KMS-11 (cell line): ENCODE results near the gene SORD.
"Not testable (repeated sequence)": the region's sequence is repeated elsewhere in the genome, so short reads cannot be mapped to it uniquely, and the experiment has no call there.

ENCODE experiments used
- H2AFZ ChIP-seq: fragments of 200-600 bp; sonication (generic); 2 replicates; pipeline ENCODE4 v1.6.1; 2016; ENCODE audit warnings: antibody characterized with exemption, mixed run types, low read depth
- H3K27ac ChIP-seq: fragments of 200-600 bp; sonication (generic); 2 replicates; pipeline ENCODE4 v1.6.1; 2016; ENCODE audit warnings: mild to moderate bottlenecking, mixed run types
- H3K27me3 ChIP-seq: fragments of 200-600 bp; sonication (generic); 2 replicates; pipeline ENCODE4 v1.6.1; 2017; ENCODE audit warnings: mild to moderate bottlenecking, low read depth, mixed run types, moderate library complexity; ENCODE audit not compliant: insufficient read depth
- H3K36me3 ChIP-seq: fragments of 200-600 bp; sonication (generic); 2 replicates; pipeline ENCODE4 v1.6.1; 2017; ENCODE audit warnings: mild to moderate bottlenecking, mixed run types; ENCODE audit not compliant: insufficient read depth
- H3K4me1 ChIP-seq: fragments of 200-600 bp; sonication (generic); 2 replicates; pipeline ENCODE4 v1.6.1; 2016; ENCODE audit warnings: mild to moderate bottlenecking, low read depth, mixed run types; ENCODE audit not compliant: poor library complexity, severe bottlenecking
- H3K4me2 ChIP-seq: fragments of 200-600 bp; sonication (generic); 2 replicates; pipeline ENCODE4 v1.7.0; 2016; ENCODE audit warnings: mild to moderate bottlenecking, mixed run types
- H3K4me3 ChIP-seq: fragments of 200-600 bp; sonication (generic); IDR thresholded peaks from 2 replicates; pipeline ENCODE4 v1.6.1; 2017; ENCODE audit warnings: low read depth, low read length, mixed read lengths; ENCODE audit not compliant: insufficient read depth
- H3K79me2 ChIP-seq: fragments of 200-600 bp; sonication (generic); 2 replicates; pipeline ENCODE4 v1.6.1; 2016; ENCODE audit warnings: low read depth, mixed run types; ENCODE audit not compliant: insufficient read depth
- H3K9ac ChIP-seq: fragments of 200-600 bp; sonication (generic); 2 replicates; pipeline ENCODE4 v1.6.1; 2016; ENCODE audit warnings: mild to moderate bottlenecking, mixed run types
- H4K20me1 ChIP-seq: fragments of 200-600 bp; sonication (generic); 2 replicates; pipeline ENCODE4 v1.6.1; 2016; ENCODE audit warnings: mild to moderate bottlenecking, mixed run types; ENCODE audit not compliant: insufficient read depth
- TF ChIP-seq, protein P1 (sequence below): fragments of 200-600 bp; sonication (generic); conservative IDR thresholded peaks from 2 replicates; pipeline ENCODE4 v1.6.1; 2017; ENCODE audit warnings: low read depth, mild to moderate bottlenecking, antibody characterized with exemption, low read length, moderate library complexity, mixed read lengths

Gene SORD

DNA sequence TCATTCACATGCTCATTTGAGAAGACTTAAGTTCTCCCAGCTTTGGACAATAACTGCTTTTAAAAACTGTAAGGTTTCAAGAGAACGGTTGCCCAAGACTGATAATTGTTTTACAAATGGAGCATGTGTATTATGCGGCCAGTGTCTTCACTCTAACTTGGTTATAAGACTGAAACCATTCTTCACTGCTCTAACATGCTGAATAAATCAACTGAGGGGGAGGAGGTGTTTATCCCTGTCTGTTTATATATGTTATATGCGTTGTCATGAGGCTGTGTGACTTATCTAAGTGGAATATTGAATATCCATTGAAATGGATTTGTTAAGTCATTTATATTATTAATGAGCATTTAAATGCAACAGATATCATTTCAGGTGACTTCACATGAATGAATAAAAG is 25.4 kb upstream of the SORD start:
- H2AFZ ChIP-seq, H3K4me1 ChIP-seq, H3K36me3 ChIP-seq, H3K27ac ChIP-seq, H3K4me2 ChIP-seq, H3K27me3 ChIP-seq, H4K20me1 ChIP-seq, H3K79me2 ChIP-seq, H3K9ac ChIP-seq, H3K4me3 ChIP-seq: not testable (repeated sequence)

DNA sequence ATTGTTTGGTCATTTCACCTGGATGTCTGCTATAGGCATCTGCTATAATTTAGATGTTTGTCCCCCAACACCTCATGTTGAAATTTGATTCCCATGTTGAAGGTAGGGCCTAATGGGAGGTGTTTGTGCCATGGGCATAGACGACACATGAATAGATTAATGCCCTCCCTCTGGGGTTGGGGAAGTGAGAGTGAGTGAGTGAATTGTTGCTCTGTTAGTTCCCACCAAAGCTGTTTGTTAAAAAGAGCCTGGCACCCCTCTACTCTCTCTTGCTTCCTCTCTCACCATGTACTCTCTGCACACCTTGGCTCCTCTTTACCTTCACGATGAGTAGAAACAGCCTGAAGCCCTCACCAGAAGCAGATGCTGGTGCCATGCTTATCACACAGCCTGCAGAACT is 23.9 kb upstream of the SORD start:
- Histone ChIP-seq H3K9ac (no peak overlapping the region), H3K4me2 (no peak overlapping the region), H3K27ac (no peak overlapping the region)

DNA sequence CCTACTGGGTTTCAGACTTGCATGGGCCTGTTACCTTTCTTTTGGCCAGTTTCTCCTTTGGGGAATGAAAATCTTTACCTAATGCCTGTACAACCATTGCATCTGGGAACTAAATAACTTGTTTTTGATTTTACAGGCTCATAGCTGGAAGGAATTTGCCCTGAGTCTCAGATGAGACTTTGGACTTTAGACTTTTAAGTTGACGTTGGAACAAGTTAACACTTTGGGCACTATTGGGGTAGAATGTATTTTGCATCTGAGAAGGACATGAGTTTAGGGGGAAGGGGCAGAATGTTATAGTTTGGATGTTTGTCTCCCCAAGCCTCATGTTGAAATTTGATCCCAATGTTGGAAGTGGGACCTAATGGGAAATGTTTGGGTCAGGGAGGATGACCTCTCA is 21.8 kb upstream of the SORD start:
- H2AFZ ChIP-seq, H4K20me1 ChIP-seq, H3K4me3 ChIP-seq, H3K36me3 ChIP-seq, H3K79me2 ChIP-seq, H3K27ac ChIP-seq, H3K4me2 ChIP-seq, H3K4me1 ChIP-seq, H3K9ac ChIP-seq, H3K27me3 ChIP-seq: not testable (repeated sequence)

More for the DNA sequence above, 23.9 kb upstream of the SORD start:
- TF ChIP-seq, protein P1, sequence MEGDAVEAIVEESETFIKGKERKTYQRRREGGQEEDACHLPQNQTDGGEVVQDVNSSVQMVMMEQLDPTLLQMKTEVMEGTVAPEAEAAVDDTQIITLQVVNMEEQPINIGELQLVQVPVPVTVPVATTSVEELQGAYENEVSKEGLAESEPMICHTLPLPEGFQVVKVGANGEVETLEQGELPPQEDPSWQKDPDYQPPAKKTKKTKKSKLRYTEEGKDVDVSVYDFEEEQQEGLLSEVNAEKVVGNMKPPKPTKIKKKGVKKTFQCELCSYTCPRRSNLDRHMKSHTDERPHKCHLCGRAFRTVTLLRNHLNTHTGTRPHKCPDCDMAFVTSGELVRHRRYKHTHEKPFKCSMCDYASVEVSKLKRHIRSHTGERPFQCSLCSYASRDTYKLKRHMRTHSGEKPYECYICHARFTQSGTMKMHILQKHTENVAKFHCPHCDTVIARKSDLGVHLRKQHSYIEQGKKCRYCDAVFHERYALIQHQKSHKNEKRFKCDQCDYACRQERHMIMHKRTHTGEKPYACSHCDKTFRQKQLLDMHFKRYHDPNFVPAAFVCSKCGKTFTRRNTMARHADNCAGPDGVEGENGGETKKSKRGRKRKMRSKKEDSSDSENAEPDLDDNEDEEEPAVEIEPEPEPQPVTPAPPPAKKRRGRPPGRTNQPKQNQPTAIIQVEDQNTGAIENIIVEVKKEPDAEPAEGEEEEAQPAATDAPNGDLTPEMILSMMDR, result no peak
- Histone ChIP-seq H2AFZ (no peak overlapping the region), H3K79me2 (no peaks in the 10 kb centered on the region), H3K36me3 (no peaks in the 10 kb centered on the region), H3K27me3 (no peaks in the 10 kb centered on the region), H3K4me1 (no peaks in the 10 kb centered on the region), H3K4me3 (no peak overlapping the region), H4K20me1 (no peaks in the 10 kb centered on the region)

- not testable (repeated sequence) for H3K9ac ChIP-seq, H3K79me2 ChIP-seq, H3K27me3 ChIP-seq, H4K20me1 ChIP-seq, H3K27ac ChIP-seq, H3K4me2 ChIP-seq, H3K4me1 ChIP-seq, H2AFZ ChIP-seq, H3K36me3 ChIP-seq, H3K4me3 ChIP-seq
Measured at GRCh38 chr15:45003731-45004410, 19.1 kb upstream of the SORD start.

GRCh38 chr15:45004590-45005175 is 18.3 kb upstream of the SORD start:
- H3K4me2 ChIP-seq, H3K27ac ChIP-seq, H3K4me3 ChIP-seq, H3K4me1 ChIP-seq, H2AFZ ChIP-seq, H4K20me1 ChIP-seq, H3K27me3 ChIP-seq, H3K9ac ChIP-seq, H3K36me3 ChIP-seq, H3K79me2 ChIP-seq: not testable (repeated sequence)

DNA sequence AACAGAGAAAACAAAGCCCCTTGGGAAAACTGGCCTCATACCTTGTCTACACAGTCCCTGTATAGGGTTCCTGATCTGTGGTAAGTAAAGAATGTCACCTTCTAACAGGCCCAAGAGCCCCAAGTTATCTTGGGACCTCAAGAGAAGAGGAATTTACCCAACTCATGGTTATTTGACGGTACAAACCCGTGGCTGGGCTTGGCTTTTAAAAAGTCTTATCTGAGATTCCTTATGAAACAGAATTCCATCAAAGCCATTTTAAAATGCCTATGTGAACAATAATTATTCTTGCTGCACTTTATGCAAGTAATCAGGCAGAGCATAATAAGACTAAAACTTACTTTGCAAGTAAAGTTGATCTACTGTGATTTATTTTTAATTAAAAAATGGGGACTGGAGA is 13.9 kb upstream of the SORD start:
- H3K79me2 ChIP-seq, result no peaks in the 10 kb centered on the region
- H2AFZ ChIP-seq, result no peak overlapping the region
- no peak overlapping the region for H3K9ac ChIP-seq
- TF ChIP-seq, protein P1, result no peak
- no peaks in the 10 kb centered on the region for H3K4me1 ChIP-seq
- no peak overlapping the region for H3K4me3 ChIP-seq
- no peak overlapping the region for H3K4me2 ChIP-seq
- no peaks in the 10 kb centered on the region for H3K36me3 ChIP-seq
- no peaks in the 10 kb centered on the region for H4K20me1 ChIP-seq
- H3K27me3 ChIP-seq, result no peaks in the 10 kb centered on the region
- H3K27ac ChIP-seq, result no peak overlapping the region

DNA sequence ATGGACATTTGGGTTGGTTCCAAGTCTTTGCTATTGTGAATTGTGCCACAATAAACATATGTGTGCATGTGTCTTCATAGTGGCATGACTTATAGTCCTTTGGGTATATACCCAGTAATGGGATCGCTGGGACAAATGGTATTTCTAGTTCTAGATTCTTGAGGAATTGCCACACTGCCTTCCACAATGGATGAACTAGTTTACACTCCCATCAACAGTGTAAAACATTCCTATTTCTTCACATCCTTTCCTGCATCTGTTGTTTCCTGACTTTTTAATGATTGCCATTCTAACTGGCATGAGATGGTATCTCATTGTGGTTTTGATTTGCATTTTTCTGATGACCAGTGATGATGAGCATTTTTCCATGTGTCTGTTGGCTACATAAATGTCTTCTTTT is 7.9 kb upstream of the SORD start:
- H3K4me2 ChIP-seq, H3K4me3 ChIP-seq, H3K36me3 ChIP-seq, H2AFZ ChIP-seq, H3K4me1 ChIP-seq, H3K79me2 ChIP-seq, H3K27ac ChIP-seq, H3K9ac ChIP-seq, H3K27me3 ChIP-seq, H4K20me1 ChIP-seq: not testable (repeated sequence)

DNA sequence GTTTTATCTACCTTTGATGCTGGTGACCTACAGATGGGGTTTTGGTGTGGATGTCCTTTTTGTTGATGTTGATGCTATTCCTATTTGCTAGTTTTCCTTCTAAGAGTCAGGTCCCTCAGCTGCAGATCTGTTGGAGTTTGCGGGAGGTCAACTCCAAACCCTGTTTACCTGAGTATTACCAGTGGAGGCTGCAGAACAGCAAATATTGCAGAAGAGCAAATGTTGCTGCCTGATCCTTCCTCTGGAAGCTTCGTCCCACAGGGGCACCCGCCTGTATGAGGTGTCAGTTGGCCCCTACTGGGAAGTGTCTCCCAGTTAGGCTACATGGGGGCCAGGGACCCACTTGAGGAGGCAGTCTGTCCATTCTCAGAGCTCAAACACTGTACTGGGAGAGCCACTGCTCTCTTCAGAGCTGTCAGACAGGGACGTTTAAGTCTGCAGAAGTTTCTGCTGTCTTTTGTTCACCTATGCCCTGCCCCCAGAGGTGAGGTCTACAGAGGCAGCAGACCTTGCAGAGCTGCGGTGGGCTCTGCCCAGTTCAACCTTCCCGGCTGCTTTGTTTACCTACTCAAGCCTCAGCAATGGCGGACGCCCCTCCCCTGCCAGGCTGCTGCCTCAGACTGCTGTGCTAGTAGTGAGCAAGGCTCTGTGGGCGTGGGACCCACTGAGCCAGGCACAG is 2.6 kb upstream of the SORD start:
- not testable (repeated sequence) for H2AFZ ChIP-seq, H3K4me3 ChIP-seq, H3K36me3 ChIP-seq, H3K4me2 ChIP-seq, H3K27me3 ChIP-seq, H4K20me1 ChIP-seq, H3K9ac ChIP-seq, H3K27ac ChIP-seq
- peaks cover 22% of the 10 kb centered on the region for H3K79me2 ChIP-seq
- peaks cover 18% of the 10 kb centered on the region for H3K4me1 ChIP-seq
